PC-3 (cell line): ENCODE results near the gene SELL.
"Not testable (repeated sequence)": the region's sequence is repeated elsewhere in the genome, so short reads cannot be mapped to it uniquely, and the experiment has no call there.

Experiments used
- EZH2 ChIP-seq: fragments of 300-600 bp; sonication (generic); IDR thresholded peaks from one replicate; pipeline ENCODE4 v1.6.1; 2017; ENCODE audit warnings: antibody characterized with exemption, mild to moderate bottlenecking, low read length; ENCODE audit not compliant: unreplicated experiment
- EZH2phosphoT487 ChIP-seq: fragments of 300-600 bp; sonication (generic); IDR thresholded peaks from 2 replicates; pipeline ENCODE4 v1.6.1; 2018; ENCODE audit warnings: mild to moderate bottlenecking, antibody characterized with exemption, low read length, borderline replicate concordance
- TF ChIP-seq, protein P1 (sequence below): fragments of 300-600 bp; sonication (generic); conservative IDR thresholded peaks from 2 replicates; pipeline ENCODE4 v1.5.1; 2017; ENCODE audit warnings: antibody characterized with exemption, low read depth, mild to moderate bottlenecking, low read length

DNA sequence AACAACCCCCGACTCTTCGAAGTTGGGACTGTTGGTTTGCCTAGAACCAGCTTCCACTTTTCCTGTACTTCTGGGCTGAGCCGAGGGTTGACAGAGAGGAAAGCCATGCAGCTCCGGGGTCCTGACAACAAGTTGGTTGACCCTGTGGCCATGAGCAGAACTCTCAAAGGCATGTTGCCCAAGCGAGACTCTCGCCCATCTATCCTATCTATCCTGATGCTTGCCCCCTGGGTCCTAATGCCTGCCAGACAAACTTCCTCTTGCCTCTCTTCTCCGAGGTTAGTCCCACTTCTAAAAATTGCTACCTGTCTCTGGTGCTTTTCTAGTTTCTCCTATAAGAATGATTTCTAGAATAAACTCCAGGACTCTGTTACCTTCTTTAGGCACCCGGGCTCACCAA lies 48.7 kb downstream of the SELL start:
- TF ChIP-seq, protein P1, sequence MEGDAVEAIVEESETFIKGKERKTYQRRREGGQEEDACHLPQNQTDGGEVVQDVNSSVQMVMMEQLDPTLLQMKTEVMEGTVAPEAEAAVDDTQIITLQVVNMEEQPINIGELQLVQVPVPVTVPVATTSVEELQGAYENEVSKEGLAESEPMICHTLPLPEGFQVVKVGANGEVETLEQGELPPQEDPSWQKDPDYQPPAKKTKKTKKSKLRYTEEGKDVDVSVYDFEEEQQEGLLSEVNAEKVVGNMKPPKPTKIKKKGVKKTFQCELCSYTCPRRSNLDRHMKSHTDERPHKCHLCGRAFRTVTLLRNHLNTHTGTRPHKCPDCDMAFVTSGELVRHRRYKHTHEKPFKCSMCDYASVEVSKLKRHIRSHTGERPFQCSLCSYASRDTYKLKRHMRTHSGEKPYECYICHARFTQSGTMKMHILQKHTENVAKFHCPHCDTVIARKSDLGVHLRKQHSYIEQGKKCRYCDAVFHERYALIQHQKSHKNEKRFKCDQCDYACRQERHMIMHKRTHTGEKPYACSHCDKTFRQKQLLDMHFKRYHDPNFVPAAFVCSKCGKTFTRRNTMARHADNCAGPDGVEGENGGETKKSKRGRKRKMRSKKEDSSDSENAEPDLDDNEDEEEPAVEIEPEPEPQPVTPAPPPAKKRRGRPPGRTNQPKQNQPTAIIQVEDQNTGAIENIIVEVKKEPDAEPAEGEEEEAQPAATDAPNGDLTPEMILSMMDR: not testable (repeated sequence)
- not testable (repeated sequence) for TF ChIP-seq EZH2, EZH2phosphoT487
